ENCODE results near the gene CHD2. TPM values are rescaled to one million over a fixed set of nuclear protein-coding genes. Genes with fewer than 3 reads are reported as not detected.
"Not testable (repeated sequence)": the region's sequence is repeated elsewhere in the genome, so short reads cannot be mapped to it uniquely, and the experiment has no call there.

CHD2 gene
- total RNA-seq, 4 donors from 2014 or later, result 149 to 299 (median 213) TPM

DNA sequence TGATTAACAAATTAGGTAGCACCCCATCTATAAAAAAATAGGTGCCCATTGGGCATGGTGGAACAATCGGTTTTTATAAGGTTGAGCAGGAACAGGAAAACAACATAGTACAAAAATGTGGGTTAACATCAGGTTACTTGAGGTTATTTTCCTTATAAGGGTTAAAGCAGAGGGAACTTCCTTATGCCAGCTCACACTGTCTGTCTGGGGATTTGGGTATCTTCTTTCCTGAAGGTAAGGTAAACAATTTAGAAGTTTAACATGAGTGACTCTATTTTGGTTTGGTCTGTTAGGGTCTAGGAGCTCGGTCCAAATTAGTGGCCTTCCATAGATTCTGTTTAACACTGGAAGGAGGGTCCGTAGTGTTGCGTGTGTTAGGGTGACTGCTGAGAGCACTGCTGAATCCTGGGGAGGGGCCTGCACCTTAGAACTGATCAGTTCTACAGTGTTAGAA, 14.7 kb downstream of the CHD2 start:
- 70 to 73% methylated on average over 4 of the region's 4 CpGs for WGBS, 2 donors
- no peaks in the 10 kb centered on the region for H3K27me3 ChIP-seq
- peak overlapping the region; percentile 84 to 100 (median 98) for H3K27ac ChIP-seq
- intact Hi-C loops (cut with DNase I), result no loop called here
- H3K9me3 ChIP-seq, result no peaks in the 10 kb centered on the region
- H3K4me1 ChIP-seq, result peaks cover 92 to 95% of the 10 kb centered on the region in 2 donors
- TF ChIP-seq, protein P1, sequence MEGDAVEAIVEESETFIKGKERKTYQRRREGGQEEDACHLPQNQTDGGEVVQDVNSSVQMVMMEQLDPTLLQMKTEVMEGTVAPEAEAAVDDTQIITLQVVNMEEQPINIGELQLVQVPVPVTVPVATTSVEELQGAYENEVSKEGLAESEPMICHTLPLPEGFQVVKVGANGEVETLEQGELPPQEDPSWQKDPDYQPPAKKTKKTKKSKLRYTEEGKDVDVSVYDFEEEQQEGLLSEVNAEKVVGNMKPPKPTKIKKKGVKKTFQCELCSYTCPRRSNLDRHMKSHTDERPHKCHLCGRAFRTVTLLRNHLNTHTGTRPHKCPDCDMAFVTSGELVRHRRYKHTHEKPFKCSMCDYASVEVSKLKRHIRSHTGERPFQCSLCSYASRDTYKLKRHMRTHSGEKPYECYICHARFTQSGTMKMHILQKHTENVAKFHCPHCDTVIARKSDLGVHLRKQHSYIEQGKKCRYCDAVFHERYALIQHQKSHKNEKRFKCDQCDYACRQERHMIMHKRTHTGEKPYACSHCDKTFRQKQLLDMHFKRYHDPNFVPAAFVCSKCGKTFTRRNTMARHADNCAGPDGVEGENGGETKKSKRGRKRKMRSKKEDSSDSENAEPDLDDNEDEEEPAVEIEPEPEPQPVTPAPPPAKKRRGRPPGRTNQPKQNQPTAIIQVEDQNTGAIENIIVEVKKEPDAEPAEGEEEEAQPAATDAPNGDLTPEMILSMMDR (IDR thresholded peaks at IDR 0.05), result no peak
- no peak overlapping the region for H3K4me3 ChIP-seq (replicated peaks in 1 of 3)
- no peaks in the 10 kb centered on the region for H3K36me3 ChIP-seq
- no peak for DNase-seq

DNA sequence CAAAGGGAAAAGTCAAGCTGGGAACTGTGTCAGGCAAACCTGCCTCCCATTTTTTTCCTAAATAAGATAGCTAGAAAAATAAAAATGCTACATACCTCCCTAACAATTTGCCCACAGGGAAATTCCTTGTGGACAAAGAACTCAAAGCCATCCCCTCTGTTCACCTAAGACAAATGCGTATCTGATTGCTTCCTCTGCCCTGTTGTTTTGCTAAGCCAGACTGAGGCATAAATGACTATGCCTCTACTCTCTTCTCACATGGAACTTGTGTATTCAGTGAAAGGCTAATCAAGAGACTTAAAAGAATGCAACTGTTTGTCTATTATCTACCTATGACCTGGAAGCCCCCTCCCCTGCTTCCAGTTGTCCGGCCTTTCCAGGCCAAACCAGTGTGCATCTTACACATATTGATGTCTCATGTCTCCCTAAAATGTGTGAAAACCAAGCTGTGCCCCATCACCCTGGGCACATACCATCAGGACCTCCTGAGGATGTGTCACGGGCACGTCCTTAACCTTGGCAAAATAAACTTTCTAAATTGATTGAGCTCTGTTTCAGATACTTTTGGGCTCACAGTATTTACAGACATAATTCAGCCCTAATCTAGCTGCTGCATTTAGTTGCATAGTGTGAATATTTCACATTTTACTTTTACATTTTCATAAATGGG, 15.8 kb downstream of the CHD2 start:
- Histone ChIP-seq H3K4me3 (replicated peaks in 1 of 3) (no peak overlapping the region), H3K36me3 (no peaks in the 10 kb centered on the region), H3K27me3 (no peaks in the 10 kb centered on the region), H3K9me3 (no peaks in the 10 kb centered on the region), H3K4me1 (peaks cover 89 to 95% of the 10 kb centered on the region in 2 donors), H3K27ac (peak overlapping the region; percentile 84 to 100 (median 98))
- WGBS, 2 donors, result 55 to 61% methylated on average over 4 of the region's 4 CpGs
- TF ChIP-seq, protein P1 (IDR thresholded peaks at IDR 0.05), result no peak
- TF ChIP-seq POLR2A (IDR thresholded peaks at IDR 0.05), result peak in 1 of 2 donors; percentile 30
- DNase-seq, result no peak
- intact Hi-C loops (cut with DNase I), result no loop called here

DNA sequence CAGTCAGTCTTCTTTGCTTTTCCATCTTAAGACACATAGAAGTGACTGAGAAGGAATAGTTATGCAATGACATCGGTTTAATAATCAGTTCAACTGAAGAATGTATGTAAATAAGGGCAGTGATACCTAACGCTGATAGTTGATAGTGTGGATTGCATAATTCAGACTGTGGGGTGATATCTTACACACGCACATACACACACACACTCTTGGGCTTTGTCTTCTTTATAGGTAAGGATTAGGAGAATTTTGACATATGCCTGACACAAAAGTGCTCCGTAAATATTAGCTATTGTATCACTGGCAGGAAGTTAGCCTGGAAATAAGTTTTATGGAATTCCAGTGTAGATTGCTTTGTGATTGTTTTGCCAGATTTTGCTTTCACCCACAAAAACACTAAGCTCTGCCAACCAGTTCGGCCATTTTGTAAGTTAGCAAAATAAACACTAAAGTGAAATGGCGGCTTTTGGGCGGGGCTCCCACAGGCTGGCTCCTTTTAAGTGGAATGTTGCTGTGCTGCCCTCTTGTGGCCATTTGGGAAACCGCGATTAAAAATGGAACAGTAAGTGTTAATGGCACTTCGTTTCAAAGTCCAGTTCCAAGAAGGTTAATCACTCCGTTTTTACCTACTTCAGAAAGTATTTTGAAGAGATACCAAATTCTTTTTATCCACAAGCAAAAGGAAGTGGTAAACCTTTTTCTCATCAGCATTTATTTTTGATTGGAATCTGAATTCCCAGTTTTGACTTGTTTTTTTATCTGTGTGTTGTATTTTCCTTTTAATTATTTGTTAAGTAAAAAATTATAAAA, 17.7 kb downstream of the CHD2 start:
- Histone ChIP-seq H3K4me1 (peaks cover 88 to 95% of the 10 kb centered on the region in 2 donors), H3K9me3 (no peaks in the 10 kb centered on the region), H3K4me3 (replicated peaks in 1 of 3) (no peak overlapping the region), H3K36me3 (no peaks in the 10 kb centered on the region), H3K27me3 (no peaks in the 10 kb centered on the region), H3K27ac (peak overlapping the region; percentile 85 to 100 (median 98))
- WGBS, 2 donors, result 25 to 29% methylated on average over 11 of the region's 11 CpGs
- DNase-seq, result peak; percentile 97
- intact Hi-C loops (cut with DNase I), result no loop called here
- TF ChIP-seq, protein P1 (IDR thresholded peaks at IDR 0.05), result peak; percentile 84 to 96 (median 94)
- TF ChIP-seq POLR2A (IDR thresholded peaks at IDR 0.05), result no peak

DNA sequence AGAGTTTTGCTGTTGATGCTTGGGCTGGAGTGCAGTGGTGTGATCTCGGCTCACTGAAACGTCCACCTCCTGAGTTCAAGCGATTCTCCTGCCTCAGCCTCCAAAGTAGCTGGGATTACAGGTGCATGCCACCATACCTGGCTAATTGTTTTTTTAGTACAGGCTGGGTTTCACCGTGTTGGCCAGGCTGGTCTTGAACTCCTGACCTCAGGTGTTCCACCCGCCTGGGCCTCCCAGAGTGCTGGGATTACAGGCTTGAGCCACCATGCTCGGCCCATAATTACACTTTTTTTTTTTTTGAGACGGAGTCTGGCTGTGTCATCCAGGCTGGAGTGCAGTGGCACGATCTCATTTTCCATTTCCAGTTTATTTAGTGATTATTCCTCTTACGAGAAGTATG, 18.8 kb downstream of the CHD2 start:
- H3K9me3 ChIP-seq; H3K4me3 ChIP-seq (replicated peaks in 1 of 3); H3K27me3 ChIP-seq; intact Hi-C loops (cut with DNase I); H3K36me3 ChIP-seq; DNase-seq: not testable (repeated sequence)
- H3K4me1 ChIP-seq, result peaks cover 78 to 94% of the 10 kb centered on the region in 2 donors
- WGBS, 2 donors, result 76% methylated on average over 9 of the region's 9 CpGs
- peak overlapping the region; percentile 9 to 100 (median 98) for H3K27ac ChIP-seq

DNA sequence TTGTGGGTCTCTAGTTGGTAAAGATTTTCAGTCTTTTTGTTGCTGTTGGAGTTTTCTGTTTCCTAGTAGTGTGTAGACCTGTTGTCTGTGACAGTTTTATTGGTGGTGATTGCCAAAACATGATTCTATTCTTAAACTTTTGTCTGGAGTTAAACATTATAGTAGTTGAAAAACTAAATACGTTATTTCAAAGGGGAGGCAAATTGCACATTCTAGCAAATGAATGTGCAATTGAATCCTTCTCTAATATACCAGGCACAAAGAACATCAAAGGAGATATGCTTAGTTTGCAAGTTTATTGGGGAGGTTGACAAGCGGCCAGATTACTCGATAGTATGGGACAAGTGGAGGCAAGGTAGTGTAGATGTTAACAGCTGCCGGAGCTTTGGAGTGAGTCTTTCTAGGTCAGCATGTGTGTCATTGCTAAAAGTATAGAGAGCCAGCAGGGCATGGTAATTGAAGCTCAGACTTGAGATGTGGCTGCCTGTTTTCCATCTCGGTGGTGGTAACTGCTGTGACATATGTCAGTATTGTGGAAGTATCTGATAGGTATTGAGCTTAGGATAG, 20.6 kb downstream of the CHD2 start:
- no peak for TF ChIP-seq POLR2A (IDR thresholded peaks at IDR 0.05)
- TF ChIP-seq, protein P1 (IDR thresholded peaks at IDR 0.05), result no peak
- no peak for DNase-seq
- Histone ChIP-seq H3K27me3 (no peaks in the 10 kb centered on the region), H3K4me1 (peaks cover 73 to 94% of the 10 kb centered on the region in 2 donors), H3K27ac (peak overlapping the region in 2 of 3 donors; percentile 44 to 98), H3K9me3 (no peaks in the 10 kb centered on the region), H3K36me3 (peaks cover 3 to 10% of the 10 kb centered on the region in 2 donors), H3K4me3 (replicated peaks in 1 of 3) (no peak overlapping the region)
- 58 to 59% methylated on average over 5 of the region's 5 CpGs for WGBS, 2 donors
- intact Hi-C loops (cut with DNase I), result loop anchor here (5.0 kb wide), 1 partner anchor 123 kb away; no protein-coding TSS in a partner anchor

Measured in thyroid gland (tissue), 4 donors.